Liver (tissue), 9 donors: ENCODE measurements around the gene CHRNA3. TPM values are rescaled to one million over a fixed set of nuclear protein-coding genes. Genes with fewer than 3 reads are reported as not detected.

Source experiments
- DNase-seq: peaks from one replicate; pipeline ENCODE4 v3.0.0-alpha.2; 2017; ENCODE audit warnings: low spot score
- H3K27ac ChIP-seq, 2 donors: one replicate each; pipeline ENCODE4 v1.7.0; 2013; ENCODE audit warnings: inconsistent platforms in 2 of 2, low read length in 2 of 2, control low read depth in 1 of 2, low read depth in 1 of 2, mild to moderate bottlenecking in 1 of 2
- H3K27me3 ChIP-seq, 4 donors: one replicate each; pipeline versions ENCODE4 v1.6.1 to v1.7.0; 2013; ENCODE audit warnings: low read length in 3 of 4, inconsistent platforms in 1 of 4, mild to moderate bottlenecking in 1 of 4, moderate library complexity in 1 of 4; ENCODE audit not compliant: control insufficient read depth in 4 of 4, insufficient read depth in 4 of 4
- H3K36me3 ChIP-seq, 4 donors: one replicate each; pipeline versions ENCODE4 v1.6.1 to v1.7.0; 2013; ENCODE audit warnings: low read length in 3 of 4, mild to moderate bottlenecking in 3 of 4, low read depth in 1 of 4, moderate library complexity in 1 of 4; ENCODE audit not compliant: control insufficient read depth in 4 of 4, insufficient read depth in 3 of 4
- H3K4me1 ChIP-seq, 4 donors: one replicate each; pipeline versions ENCODE4 v1.6.1 to v1.7.0; 2013; ENCODE audit warnings: low read length in 3 of 4, mild to moderate bottlenecking in 3 of 4, moderate library complexity in 1 of 4; ENCODE audit not compliant: control insufficient read depth in 4 of 4, insufficient read depth in 4 of 4
- H3K4me3 ChIP-seq, 3 donors: one replicate each; pipeline versions ENCODE4 v1.6.1 to v1.7.0; 2013; ENCODE audit warnings: low read length in 3 of 3, control low read depth in 1 of 3, low read depth in 1 of 3, mild to moderate bottlenecking in 1 of 3
- H3K9ac ChIP-seq, 2 donors: one replicate each; pipeline ENCODE4 v1.7.0; 2013; ENCODE audit warnings: low read length in 2 of 2, mild to moderate bottlenecking in 2 of 2, moderate library complexity in 2 of 2, control low read depth in 1 of 2, low read depth in 1 of 2
- H3K9me3 ChIP-seq, 4 donors: one replicate each; pipeline versions ENCODE4 v1.6.1 to v1.7.0; 2013; ENCODE audit warnings: low read length in 3 of 4; ENCODE audit not compliant: control insufficient read depth in 4 of 4
- ATF3 ChIP-seq: IDR thresholded peaks from 2 replicates; pipeline ENCODE4 v1.6.1; 2016; ENCODE audit warnings: antibody characterized with exemption
- CTCF ChIP-seq: fragments of 150-350 bp; IDR thresholded peaks from 2 replicates; pipeline ENCODE4 v1.5.1; 2017; ENCODE audit warnings: improper control_type of control experiment, low read depth, low read length; ENCODE audit not compliant: missing input control
- EGR1 ChIP-seq, 2 donors: IDR thresholded peaks; 2 replicates each; pipeline ENCODE4 v1.6.1; 2016 to 2018; ENCODE audit warnings: antibody characterized with exemption in 2 of 2, low read depth in 2 of 2
- FOXA1 ChIP-seq: IDR thresholded peaks from 2 replicates; pipeline ENCODE4 v1.6.1; 2016; ENCODE audit warnings: antibody characterized with exemption
- HNF4A ChIP-seq, 2 donors: conservative IDR thresholded peaks; 2 replicates each; pipeline ENCODE4 v1.6.1; 2016; ENCODE audit warnings: antibody characterized with exemption in 2 of 2, mild to moderate bottlenecking in 2 of 2
- HNF4G ChIP-seq: IDR thresholded peaks from 2 replicates; pipeline ENCODE4 v1.6.1; 2016; ENCODE audit warnings: antibody characterized with exemption
- MAX ChIP-seq: IDR thresholded peaks from 2 replicates; pipeline ENCODE4 v1.6.1; 2016; ENCODE audit warnings: antibody characterized with exemption
- REST ChIP-seq: IDR thresholded peaks from 2 replicates; pipeline ENCODE4 v1.6.1; 2016; ENCODE audit warnings: antibody characterized with exemption, mild to moderate bottlenecking
- RXRA ChIP-seq, 2 donors: IDR thresholded peaks; 2 replicates each; pipeline ENCODE4 v1.6.1; 2017 to 2018; ENCODE audit warnings: antibody characterized with exemption in 2 of 2, mild to moderate bottlenecking in 1 of 2
- SP1 ChIP-seq: IDR thresholded peaks from 2 replicates; pipeline ENCODE4 v1.6.1; 2018; ENCODE audit warnings: antibody characterized with exemption, mild to moderate bottlenecking
- TAF1 ChIP-seq: conservative IDR thresholded peaks from 2 replicates; pipeline ENCODE4 v1.6.1; 2016; ENCODE audit warnings: antibody characterized with exemption, mild to moderate bottlenecking
- YY1 ChIP-seq: IDR thresholded peaks from 2 replicates; pipeline ENCODE4 v1.6.1; 2016; ENCODE audit warnings: antibody characterized with exemption, mild to moderate bottlenecking
- ZBTB33 ChIP-seq: IDR thresholded peaks from 2 replicates; pipeline ENCODE4 v1.6.1; 2016; ENCODE audit warnings: antibody characterized with exemption
- WGBS: extraction: QIAGEN DNeasy Blood & Tissue Kit; methylation state at CpG from one replicate; pipeline ENCODE4 v1.1.7; 2013; 5-methylcytosine and 5-hydroxymethylcytosine counted together
- polyA plus RNA-seq, 2 donors: library from polyadenylated mRNA; stranded (reverse) in 1 of 2; unstranded in 1 of 2; fragments of 200-250 nt in 1 of 2; fragments of >200 nt in 1 of 2; fragmentation: Nextera tagmentation in 1 of 2; extraction: Ambion mirVana in 1 of 2; gene quantifications; one replicate each; pipeline versions ENCODE4 v1.2.1 to v1.2.3, GENCODE V29; 2013 to 2015
- total RNA-seq, 2 donors: library from RNA; depleted of rRNA; stranded (reverse); fragments of >200 nt; gene quantifications; one replicate each; pipeline ENCODE4 v1.2.3, GENCODE V29; 2014
- donor health status: healthy.
- donor health status: healthy.
- donor health status: healthy.
- donor health status: healthy.
- donor health status: healthy.

The CHRNA3 gene
- total and polyA plus RNA-seq, 4 donors = not detected

- Histone ChIP-seq H3K9ac (no peak overlapping the region), H3K4me3 (no peak overlapping the region), H3K9me3 (no peaks in the 10 kb centered on the region), H3K27ac (no peak overlapping the region), H3K4me1 (peaks cover 0 to 4% (median under 1%) of the 10 kb centered on the region in 4 donors), H3K36me3 (no peaks in the 10 kb centered on the region), H3K27me3 (peaks cover 2 to 14% (median 6%) of the 10 kb centered on the region in 4 donors)
- no peak for DNase-seq
- 82% methylated on average over 12 of the region's 12 CpGs for WGBS
- TF ChIP-seq HNF4G (no peak), HNF4A (conservative IDR thresholded peaks at IDR 0.05) (no peak), SP1 (no peak), CTCF (no peak), ZBTB33 (no peak), EGR1 (IDR thresholded peaks at IDR 0.05; ENCODE audit: low read depth in 2 of 2) (no peak), YY1 (no peak), REST (no peak), TAF1 (no peak), ATF3 (no peak), MAX (no peak), FOXA1 (no peak), RXRA (IDR thresholded peaks at IDR 0.05) (no peak)
These were observed 4.9 kb upstream of the CHRNA3 start for GRCh38 chr15:78625606-78626280.
